ENCODE measurements around the gene DVL2.
A peak's percentile ranks its signal among the peaks of the same experiment; 100 is the strongest.

DVL2 gene

DNA sequence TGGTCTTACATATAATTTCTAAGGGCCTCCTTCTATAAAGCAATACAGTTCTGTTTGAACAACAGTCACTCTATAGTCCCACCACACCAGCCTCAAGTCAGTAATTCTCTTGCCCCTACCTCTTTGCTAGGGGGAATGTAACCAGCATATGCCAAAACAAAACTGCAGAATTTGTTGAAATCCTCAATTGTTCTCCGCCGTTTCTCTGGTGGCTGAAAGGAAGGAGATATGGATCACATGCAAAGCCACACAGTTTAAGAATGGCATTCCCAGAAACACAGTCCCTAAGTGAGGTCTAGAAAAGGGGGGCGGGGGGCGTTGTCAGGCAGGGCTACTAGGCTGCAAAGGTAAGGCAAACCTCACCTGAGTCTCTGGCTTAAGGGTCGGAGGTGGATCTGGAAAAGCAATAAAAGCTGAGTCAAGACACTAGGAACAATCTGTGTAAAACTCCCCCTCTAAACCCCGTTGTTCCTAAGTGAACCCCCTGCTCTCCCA, 3.0 kb upstream of the DVL2 start:
- DNase-seq, result no peak

DNA sequence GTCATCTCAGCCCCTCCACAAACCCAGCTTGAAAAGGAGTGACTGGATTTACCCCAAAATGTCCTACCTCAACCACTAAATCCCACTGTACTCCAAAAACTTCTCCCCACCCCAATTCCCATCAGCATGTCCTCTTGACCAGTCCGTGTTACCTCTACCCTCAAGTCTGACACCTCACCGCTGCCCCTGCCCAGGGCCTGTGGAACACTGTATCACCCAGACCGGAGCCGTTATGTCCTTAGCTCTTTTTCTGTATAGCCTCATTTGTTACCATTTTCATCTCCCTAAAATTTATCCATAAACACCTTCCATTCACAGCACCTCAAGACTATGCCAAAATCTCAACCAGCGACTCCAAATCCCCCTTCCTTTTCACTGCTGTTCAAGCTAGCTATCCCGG, 2.5 kb upstream of the DVL2 start:
- DNase-seq, result no peak

DNA sequence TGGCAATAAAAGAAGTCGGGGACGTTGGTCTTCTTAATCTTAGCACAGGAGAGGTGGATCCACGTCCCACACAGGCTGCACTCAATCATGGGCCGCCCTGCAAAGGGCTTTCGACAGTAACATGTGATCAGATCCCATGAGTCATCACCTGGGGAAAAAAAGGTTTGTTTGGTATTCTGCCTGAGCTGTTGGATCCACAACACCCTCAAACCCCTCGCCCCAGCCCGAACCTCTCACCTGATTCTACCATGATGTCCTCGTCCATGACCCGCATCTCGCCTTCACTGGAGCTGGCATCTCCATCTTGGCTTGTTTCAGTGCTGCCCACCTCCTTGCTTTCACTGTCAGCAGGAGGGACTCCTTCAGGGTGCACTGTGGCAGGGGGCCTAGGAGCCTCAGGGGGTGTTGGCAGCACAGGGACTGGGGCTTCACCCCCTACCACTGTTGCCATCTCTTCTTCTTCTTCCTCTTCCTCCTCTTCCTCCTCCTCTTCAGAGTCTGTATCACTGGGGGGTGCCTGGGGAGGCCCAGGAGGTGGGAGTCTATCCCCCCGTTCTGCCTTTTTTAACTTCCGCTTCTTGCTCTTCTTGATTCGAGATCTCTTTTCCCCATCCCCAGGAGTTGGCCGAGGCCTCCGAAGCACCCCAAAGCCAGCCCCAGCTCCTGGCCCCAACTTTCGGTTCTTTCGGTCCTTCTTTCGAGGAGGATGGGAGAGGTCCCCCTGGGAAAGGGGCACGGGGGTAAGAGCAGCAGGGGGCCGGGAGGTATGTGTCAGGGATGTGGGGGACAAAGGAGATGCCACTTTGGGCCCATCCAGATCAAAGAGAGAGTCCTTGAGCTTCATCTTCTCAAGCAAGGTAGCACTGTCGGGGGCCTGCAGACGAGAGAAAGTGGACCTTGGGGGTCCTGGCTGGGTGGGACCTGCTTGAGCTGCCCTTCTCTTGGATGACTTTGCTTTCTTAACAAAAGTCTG, 1.7 kb upstream of the DVL2 start:
- DNase-seq, result no peak

DNA sequence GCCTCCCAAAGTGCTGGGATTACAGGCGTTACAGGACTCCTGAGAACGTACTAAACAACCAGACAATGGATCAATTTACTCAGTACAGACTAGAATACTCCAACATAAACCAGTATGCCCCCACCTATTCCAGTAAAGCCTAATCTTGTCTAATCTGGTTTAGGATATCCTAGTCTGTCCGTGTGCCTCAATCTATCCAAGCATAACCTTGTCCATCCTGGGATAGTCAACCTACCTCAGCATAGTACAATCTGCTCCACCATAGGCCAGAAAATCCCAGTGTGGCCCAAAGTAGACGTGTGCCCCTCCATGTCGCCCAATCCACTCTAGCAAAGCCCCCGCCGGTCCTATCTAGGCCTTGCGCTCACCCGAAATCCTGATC, 625 bp downstream of the DVL2 start:
- DNase-seq, result no peak

DNA sequence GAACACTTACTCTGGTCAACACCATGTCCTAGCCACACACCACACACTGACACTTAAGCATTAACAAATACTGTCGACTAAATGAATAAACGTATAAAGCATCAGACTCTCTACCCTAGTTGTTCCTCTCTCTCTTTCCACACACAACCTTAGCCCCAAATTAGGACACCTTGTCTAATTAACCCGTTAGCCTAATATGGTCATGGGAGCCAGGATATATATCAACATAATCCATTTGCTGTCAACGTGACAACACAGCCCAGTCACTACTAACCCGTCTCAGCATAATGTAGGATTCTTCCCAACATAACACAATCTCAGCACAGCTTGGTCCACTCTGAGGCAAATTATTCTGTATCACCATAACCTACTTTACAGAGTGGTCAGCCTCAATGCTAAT, 2.2 kb downstream of the DVL2 start:
- no peak for DNase-seq

DNA sequence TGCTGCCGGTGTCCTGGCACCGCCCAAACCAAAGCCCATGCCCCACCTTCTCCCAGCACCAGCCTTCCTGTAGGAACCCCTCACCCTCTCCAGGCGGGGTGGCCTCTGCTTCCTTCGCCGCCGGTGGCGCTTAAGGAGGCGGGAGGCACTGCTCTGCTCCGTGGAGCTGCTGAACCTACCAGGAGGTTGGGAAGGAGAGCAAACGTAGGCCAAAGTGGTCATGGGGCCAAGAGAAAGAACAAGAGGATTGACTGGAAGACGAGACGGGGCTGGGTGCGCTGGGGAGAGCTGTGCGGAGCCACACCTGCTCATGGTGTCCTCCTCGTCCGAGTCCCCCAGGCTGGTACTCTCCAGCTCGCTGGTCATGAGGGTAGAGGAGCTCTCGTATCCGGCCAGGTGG, 4.8 kb downstream of the DVL2 start:
- DNase-seq, result no peak

DNA sequence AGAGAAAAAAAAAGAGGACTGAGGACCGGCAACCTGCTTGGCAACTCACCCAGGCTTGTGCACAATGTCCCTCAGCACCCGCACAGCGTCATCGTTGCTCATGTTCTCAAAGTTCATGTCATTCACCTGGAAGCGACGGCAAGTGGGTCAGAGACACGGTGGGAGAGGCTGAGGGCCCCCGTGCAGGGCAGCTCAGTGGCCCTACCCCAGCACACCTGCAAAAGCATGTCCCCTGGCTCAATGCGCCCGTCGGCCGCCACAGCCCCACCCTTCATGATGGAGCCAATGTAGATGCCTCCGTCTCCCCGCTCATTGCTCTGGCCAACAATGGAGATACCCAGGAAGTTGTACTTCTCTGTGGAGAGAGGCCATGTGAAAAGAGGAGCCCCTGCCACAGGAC, 5.4 kb downstream of the DVL2 start:
- DNase-seq, result no peak

DNA sequence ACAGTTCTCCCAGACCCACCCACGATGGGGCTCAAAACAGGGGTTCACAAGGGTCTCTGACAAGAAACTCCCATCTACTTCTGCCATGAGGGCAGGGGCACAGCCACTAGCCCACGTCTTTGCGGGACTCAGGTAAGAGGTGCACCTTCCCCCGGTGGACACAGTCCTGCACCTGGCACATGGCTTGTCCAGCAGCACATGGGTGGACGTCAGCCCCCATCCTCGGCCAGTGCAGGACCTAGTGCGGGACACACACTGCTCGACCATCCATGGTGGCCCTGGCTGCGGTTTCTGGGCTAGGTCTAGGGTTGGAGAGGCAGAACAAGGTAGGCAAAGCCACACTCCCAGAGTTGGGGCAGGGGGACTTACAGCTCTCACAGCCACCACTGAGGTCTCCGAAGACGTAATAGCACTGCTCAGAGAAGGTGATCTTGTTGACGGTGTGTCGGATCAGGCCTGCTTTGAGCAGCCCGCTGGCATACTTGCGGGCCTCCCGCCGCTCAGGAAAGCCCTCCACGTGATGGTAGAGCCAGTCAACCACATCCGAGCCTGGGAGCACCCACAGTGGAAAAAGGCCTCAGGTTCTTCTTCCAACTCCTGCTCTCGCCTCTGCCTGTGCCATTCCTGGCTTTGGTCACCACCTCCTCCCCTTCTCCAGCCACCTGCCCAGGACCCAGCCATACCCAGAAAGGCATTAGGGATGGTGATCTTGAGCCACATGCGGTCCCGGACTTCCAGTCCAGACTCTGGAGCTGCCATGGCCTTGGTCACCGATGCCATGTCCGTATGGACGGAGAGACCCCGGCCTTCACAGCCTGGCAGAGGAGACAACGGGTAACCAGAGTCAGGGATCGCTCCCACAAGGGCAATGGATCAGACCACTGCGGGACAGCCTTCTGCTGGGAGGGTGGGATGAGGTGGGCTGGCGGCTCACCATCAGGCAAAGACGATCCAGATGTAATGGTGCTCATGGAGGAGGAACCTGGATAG, 7.3 kb downstream of the DVL2 start:
- no peak for DNase-seq

DNA sequence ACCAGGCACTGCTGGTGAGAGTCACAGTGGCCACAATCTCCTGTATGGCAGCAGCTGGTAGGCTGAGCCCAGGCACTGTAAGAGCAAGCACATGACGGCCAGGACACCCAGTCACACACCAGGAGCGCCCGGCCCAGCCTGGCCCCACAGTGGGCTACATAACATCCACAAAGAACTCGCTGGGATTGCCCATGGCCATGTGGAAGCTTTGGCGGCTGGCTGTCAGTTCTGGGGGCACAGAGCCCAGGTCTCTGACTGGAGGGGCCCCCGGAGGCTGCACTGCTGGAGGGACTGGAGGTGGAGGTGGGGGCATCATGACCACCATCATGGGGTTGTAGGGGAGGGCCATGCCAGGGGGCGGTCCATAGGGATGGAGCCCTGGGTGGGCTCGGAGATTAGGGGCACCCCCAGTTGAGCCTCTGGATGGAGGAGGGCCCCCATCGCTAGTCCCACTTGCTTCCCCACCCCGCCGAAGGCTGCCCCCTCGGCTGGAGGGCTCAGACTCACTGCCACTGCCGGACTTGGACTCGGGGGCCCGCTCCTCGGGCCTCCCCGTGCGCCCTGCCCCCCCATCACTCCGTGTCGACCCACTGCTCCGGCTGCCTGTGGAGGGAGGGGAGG, 8.5 kb downstream of the DVL2 start:
- no peak for DNase-seq

DNA sequence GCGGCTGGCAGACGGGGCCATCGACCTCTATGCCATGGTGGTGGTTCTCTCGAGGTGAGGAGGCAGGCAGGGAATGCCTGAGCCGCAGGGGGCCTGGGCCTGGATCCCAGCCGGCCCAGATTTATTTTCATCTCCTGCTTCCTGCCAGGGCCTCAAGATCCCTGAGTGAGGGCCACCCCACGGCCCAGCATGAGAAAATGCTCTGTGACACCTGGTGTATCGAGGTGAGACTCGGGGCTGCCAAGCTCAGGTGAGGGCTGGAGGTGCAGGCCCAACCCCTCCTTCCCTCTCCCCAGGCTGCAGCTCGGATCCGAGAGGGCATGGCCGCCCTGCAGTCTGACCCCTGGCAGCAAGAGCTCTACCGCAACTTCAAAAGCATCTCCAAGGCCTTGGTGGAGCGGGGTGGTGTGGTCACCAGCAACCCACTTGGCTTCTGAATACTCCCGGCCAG, 9.6 kb downstream of the DVL2 start:
- DNase-seq, result no peak

DNA sequence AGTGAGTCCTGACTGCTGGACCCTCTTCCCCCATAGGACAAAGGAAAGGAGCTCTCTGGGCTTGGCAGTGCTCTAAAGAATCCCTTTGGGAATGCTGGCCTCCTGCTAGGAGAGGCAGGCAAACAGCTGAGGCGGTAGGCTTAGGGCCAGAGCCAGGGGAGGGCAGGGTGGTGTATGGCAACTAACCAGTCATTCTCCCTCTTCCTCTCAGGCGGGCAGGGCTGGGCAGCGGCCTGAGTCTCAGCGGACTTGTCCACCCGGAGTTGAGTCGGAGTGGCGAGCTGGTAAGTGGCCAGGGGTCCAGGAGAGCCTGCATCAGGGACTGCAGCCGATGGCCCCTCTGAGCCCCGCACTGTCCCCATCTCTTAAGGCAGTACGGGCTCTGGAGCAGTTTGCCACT, 10.2 kb downstream of the DVL2 start:
- DNase-seq, result no peak

DNA sequence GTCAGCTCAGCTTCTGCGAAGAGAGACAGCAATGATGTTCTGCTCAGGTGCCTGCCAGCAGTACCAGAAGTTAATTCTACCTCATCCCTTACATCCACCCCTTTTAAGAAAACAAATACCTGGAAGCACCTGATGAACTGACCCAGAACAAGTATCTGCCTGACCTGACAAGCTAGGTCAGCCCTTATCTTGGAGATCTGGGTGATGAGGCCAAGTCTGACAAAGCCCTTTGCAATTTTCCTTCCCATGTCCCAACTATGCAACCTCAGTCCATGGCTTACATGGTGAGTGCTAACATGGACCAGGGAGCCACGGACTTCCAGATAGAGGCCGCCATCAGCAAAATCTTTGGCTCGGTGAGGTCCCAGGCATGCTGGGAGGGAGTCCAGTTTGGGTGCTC, 10.9 kb downstream of the DVL2 start:
- DNase-seq, result no peak

DNA sequence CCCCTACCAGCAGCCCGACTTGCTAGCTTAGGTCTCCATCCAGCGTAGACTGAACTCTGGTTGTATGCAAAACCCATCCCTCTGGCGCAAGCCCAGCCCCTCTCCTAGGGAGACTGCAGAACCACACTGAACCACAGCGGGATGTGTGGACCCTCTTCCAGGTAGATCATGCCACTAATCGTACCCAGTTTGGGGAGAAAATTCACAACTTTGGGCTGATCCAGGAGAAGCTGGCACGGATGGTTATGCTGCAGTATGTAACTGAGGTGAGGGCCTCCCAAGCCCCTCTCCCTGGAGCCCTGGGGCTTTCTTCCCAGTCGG, 11.4 kb downstream of the DVL2 start:
- no peak for DNase-seq

DNA sequence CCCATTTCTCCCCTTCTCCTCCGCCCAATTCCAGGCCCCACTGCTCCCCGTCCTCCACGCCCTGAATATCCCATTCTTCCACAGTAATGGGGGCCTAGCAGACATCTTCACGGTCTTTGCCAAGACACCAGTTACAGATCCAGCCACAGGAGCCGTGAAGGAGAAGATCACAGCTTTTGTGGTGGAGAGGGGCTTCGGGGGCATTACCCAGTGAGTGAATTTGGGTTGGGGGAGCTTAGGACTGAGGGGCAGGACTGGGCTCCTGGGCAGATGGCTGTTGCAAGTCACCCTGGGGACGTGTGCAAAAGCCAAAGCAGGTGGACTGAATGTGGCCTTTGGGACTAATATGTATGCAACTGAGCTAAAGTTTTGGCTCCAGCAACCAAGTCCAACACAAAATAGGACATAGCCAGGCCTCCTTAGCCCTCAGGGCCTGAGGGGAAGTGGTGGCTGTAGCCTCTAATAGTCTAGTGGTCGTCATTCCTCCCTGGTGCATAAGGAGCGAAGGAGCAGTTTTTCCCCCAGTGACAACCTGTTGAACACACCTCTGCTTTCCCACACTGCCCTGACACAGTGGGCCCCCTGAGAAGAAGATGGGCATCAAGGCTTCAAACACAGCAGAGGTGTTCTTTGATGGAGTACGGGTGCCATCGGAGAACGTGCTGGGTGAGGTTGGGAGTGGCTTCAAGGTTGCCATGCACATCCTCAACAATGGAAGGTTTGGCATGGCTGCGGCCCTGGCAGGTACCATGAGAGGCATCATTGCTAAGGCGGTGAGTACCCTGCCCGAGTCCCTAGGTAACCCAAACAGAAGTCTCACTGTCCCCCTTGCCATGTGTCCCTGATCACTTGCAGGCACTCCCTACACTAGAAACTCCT, 12.0 kb downstream of the DVL2 start:
- no peak for DNase-seq

DNA sequence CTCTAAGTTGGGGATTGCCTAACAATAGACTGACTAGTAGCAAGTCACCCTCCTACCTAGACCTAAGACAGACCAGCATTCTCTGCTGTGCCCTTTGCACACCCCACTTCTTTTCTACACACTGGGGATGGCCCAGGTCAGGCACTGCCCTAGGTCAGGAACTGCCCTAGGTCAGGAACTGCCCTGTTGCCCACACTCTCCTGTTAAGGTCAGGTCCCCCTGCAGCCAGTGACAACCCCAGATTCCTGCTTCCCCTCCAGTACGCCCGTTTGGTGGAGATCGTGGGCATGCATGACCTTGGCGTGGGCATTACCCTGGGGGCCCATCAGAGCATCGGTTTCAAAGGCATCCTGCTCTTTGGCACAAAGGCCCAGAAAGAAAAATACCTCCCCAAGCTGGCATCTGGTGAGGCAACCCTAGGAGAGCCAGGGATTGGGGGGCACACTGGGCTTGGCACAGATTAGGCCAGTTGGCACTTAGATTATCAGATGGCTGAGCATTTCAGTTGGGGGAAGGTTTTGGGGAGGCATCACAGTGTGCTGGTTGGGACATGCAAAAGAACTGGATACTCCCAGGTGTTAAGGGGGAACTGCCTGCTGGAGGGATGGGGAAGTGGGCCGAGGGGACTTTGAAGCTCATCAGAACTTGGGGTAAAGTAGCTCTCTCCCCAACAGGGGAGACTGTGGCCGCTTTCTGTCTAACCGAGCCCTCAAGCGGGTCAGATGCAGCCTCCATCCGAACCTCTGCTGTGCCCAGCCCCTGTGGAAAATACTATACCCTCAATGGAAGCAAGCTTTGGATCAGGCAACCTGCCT, 12.8 kb downstream of the DVL2 start:
- no peak for DNase-seq

DNA sequence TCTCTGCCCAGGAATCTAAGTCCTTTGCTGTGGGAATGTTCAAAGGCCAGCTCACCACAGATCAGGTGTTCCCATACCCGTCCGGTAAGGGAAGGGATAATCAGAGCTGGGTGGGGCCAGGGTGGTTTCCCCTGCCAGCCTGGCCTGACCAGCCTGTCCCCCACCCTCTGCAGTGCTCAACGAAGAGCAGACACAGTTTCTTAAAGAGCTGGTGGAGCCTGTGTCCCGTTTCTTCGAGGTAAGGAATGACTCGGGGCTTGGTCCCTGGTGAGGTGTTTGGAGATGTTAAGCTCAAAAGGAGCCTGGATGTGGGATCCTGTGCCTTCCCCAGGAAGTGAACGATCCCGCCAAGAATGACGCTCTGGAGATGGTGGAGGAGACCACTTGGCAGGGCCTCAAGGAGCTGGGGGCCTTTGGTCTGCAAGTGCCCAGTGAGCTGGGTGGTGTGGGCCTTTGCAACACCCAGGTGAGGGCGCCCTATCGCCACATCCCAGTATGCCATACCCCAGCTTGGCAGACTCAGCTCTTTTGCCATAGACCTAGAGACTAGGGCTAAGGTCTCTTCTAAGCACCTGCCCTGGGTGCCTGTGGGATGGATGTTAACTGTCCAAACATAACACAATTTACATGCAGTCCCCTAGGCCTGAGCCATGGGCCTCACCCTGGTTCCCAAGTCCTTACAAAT, 13.6 kb downstream of the DVL2 start:
- peak; percentile 59 for DNase-seq

DNA sequence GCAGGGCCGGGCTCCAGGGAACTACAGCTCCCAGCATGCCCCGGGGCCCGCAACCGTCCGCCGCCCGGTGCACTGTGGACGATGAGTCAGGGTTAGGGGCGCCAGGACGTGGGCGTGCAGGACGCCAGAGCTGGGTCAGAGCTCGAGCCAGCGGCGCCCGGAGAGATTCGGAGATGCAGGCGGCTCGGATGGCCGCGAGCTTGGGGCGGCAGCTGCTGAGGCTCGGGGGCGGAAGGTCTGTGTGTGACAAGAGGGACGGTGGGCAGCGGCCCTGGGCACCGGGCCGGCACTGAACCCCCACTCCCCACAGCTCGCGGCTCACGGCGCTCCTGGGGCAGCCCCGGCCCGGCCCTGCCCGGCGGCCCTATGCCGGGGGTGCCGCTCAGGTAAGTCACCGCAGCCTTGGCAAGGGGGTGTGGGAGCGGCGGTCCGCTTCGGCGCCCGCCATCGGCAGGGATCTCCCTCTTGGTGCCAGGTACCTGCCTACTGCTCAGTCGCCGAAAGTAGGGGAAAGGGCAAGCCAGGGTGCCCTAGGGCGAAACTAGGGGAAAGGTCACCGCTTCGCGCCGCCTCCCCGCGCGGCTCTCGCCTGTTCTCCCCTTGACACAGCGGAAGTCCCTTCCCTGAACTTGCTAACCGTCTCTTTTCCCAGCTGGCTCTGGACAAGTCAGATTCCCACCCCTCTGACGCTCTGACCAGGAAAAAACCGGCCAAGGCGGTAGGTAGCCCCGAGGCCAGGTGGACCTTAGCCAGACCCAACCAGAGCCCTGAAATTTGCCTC, 14.3 kb downstream of the DVL2 start, which contains the start of the genes ACADVL and DLG4:
TSS of gene ACADVL (plus strand) at position 127 of the 781 bp plus-strand sequence. CDS start at position 174, 47 bp downstream.
TSS of gene DLG4 (minus strand) at position 25 of the 781 bp plus-strand sequence.
- peak; percentile 75 for DNase-seq

DNA sequence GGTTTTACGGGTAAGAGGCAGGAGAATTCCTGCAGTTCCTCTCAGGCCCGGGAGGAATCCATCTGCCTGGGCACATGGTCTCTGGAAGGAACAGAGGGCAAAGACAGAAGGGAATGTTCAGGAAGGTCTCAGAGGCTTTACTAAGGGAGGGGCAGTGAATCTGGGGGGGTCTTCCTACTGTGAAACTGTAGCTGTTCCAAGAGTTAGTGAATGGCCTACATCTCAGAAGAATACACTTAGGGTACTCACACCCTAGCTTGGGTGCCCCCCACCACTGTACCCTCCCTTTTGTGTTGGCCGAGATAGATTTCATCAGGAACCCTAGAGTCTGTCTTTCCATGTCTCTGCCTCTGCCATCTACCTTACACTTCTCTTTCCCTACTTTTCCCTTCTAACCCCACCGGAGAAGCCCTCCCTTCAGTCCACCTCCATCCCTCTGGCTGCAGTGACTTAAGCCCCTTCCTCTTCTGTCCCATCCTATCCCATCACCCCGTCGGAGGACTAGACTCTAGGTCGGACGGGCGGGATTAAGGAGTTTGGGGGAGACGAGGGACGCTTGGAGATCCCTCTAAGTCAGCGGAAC, 15.0 kb downstream of the DVL2 start:
- DNase-seq, result no peak

DNA sequence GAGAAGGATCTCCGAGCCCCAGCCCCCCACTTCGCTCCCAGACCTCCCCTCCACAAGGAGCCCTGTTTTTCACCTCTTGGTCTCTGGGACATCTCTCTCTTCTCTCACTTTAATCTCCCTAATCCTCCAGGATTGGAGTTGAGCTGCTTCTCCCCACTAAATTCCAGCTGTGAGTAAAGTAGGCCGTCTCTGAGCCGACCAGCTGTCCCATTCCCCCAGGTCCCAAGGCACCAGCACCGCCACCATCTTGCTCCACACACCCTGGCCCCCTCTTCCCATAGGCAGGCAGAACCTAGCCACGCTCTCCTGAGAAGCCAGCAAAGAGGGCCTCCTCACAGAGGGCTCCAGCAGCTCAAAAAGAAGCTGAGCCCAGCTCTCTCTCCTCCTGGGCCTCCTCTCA, 15.6 kb downstream of the DVL2 start:
- DNase-seq, result no peak
